Mucosa of rectum (tissue), 2 donors: ENCODE data around the gene DST.

Experiments
- H3K27ac ChIP-seq, 2 donors: one replicate each; pipeline ENCODE4 v1.7.0; 2013; ENCODE audit warnings: inconsistent platforms in 2 of 2, low read depth in 2 of 2, low read length in 2 of 2
- H3K27me3 ChIP-seq, 2 donors: one replicate each; pipeline ENCODE4 v1.7.0; 2013; ENCODE audit warnings: low read length in 2 of 2; ENCODE audit not compliant: control insufficient read depth in 2 of 2, insufficient read depth in 2 of 2
- H3K36me3 ChIP-seq, 2 donors: one replicate each; pipeline ENCODE4 v1.7.0; 2013; ENCODE audit warnings: low read length in 2 of 2; ENCODE audit not compliant: control insufficient read depth in 2 of 2, insufficient read depth in 2 of 2
- H3K4me1 ChIP-seq, 2 donors: one replicate each; pipeline ENCODE4 v1.7.0; 2013; ENCODE audit warnings: low read length in 2 of 2, mild to moderate bottlenecking in 1 of 2; ENCODE audit not compliant: control insufficient read depth in 2 of 2, insufficient read depth in 2 of 2
- H3K4me3 ChIP-seq, 2 donors: one replicate each; pipeline ENCODE4 v1.7.0; 2013; ENCODE audit warnings: low read length in 2 of 2
- H3K9ac ChIP-seq, 2 donors: one replicate each; pipeline ENCODE4 v1.7.0; 2013; ENCODE audit warnings: low read length in 2 of 2, low read depth in 1 of 2, mild to moderate bottlenecking in 1 of 2
- H3K9me3 ChIP-seq, 2 donors: one replicate each; pipeline ENCODE4 v1.7.0; 2013; ENCODE audit warnings: low read length in 2 of 2; ENCODE audit not compliant: control insufficient read depth in 2 of 2
- donor health status: healthy.
- donor health status: Normal muscosa, but diverticular disease.

Gene DST

DNA sequence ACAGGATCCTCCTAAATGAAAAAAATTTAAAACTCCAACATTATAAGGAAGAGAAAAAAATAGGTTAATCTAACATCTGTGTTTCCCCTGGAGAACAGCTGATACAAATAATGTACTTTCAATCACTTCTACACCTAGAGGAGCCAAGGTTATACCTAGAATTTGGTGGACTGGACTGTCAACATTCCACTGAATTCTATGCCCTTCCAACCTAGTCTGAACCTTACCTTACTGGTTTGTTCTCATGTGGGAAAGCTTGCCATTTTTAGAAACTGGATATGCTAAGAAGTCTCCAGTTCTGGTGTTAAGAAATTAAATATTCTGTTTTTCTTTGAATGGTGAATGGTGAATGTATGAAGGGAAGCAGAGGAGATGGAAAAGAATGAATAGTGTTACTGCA is 162.4 kb downstream of the DST start:
- Histone ChIP-seq H3K9ac (no peak overlapping the region), H3K4me3 (no peak overlapping the region), H3K4me1 (peaks cover 0 to 3% of the 10 kb centered on the region in 2 donors), H3K27ac (no peak overlapping the region), H3K36me3 (peaks cover 13 to 37% of the 10 kb centered on the region in 2 donors), H3K27me3 (no peaks in the 10 kb centered on the region), H3K9me3 (no peaks in the 10 kb centered on the region)

DNA sequence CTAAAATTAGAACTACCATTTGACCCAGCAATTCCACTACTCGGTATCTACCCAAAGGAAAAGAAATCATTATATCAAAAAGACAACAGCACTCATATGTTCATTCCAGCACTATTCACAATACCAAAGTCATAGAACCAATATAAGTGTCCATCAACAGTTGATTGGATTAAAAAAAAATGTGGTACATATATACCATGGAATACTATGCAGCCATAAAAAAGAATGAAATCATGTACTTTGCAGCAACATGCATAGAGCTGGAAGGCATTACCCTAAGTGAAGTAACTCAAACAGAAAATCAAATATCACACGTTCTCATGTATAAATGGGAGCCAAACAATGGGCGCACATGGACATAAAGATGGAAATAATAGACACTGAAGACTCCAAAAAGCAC is 163.3 kb downstream of the DST start:
- peaks cover 0 to 3% of the 10 kb centered on the region in 2 donors for H3K4me1 ChIP-seq
- no peak overlapping the region for H3K27ac ChIP-seq
- H3K4me3 ChIP-seq = no peak overlapping the region
- H3K36me3 ChIP-seq = peaks cover 13 to 35% of the 10 kb centered on the region in 2 donors
- no peaks in the 10 kb centered on the region for H3K9me3 ChIP-seq
- H3K9ac ChIP-seq = no peak overlapping the region
- no peaks in the 10 kb centered on the region for H3K27me3 ChIP-seq

DNA sequence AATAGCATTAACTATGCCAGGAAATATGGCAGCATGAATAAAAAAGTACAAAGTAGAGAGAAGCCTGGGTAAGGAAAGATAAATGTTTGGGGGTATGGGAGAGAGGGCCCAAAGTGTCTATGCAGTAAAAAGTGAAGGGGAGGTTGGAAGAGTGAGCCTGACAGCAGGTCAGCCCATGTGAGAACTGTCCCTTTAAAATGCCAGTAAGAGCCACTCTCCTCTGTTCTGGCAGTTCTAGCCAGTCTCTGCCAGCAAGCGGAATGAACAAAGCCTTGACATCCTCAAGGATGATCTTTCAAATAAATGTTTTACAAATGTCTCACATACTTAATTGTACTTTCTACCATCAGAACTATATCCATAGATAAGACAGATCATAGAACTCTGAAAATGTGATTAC is 164.5 kb downstream of the DST start:
- Histone ChIP-seq H3K9ac (no peak overlapping the region), H3K36me3 (peaks cover 13 to 40% of the 10 kb centered on the region in 2 donors), H3K4me1 (peaks cover 0 to 3% of the 10 kb centered on the region in 2 donors), H3K9me3 (no peaks in the 10 kb centered on the region), H3K4me3 (no peak overlapping the region), H3K27ac (no peak overlapping the region), H3K27me3 (no peaks in the 10 kb centered on the region)

DNA sequence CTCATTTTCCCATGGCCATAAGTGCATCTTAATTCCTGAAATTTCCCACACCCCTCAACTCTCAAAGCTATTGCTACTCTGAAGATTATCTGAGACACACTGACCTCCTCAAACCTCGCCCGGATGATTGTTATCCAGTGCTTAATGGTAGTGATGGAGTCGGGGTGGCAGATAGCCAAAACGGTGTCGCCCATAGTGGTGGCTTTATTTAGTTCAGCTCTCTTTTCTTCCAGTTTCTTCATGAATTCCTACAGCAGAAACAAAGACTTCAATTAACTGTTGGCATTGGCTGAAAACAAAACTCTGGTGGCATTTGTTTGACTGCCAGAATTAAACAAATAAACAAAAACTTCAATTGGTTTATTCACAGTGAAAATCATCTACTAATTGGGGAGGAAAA is 165.4 kb downstream of the DST start:
- no peaks in the 10 kb centered on the region for H3K27me3 ChIP-seq
- no peak overlapping the region for H3K9ac ChIP-seq
- H3K4me3 ChIP-seq = no peak overlapping the region
- H3K27ac ChIP-seq = no peak overlapping the region
- peaks cover 0 to under 1% of the 10 kb centered on the region in 2 donors for H3K4me1 ChIP-seq
- H3K36me3 ChIP-seq = peaks cover 20 to 42% of the 10 kb centered on the region in 2 donors
- no peaks in the 10 kb centered on the region for H3K9me3 ChIP-seq

DNA sequence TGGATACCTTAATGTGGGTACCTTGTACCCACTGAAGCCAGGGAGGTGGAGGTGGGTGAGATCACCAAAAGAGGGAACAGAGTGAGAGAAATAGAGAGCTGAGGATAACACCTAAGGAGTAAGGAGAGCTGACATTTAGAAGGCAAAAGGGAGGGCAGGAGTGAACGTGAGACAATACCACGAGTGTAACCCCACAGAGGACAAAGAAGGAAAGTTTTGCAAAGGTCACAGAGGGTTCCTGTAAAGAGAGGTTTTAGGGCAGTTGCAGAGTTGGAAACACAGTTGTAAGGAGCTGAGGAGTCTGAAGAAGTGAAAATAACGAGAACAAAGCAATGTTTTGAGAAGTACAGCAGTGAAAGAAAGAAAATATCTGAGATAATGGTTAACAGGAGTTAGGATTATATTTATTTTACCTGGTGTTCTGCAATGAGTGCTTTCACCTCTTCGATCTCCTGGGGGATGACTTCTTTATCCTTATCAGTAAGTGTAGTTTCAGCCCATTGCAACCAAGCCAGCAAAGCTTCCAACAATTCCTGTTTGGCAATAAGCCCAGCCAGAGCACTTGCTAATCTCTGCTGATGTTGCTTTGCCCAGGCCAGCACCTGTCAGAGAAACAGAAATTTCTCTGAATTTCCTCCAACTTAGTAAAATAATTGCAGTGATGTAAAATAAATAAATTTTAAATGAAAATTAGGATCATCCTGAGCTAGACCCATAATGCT is 166.8 kb downstream of the DST start:
- H3K4me1 ChIP-seq = no peaks in the 10 kb centered on the region
- no peak overlapping the region for H3K27ac ChIP-seq
- H3K9ac ChIP-seq = no peak overlapping the region
- no peaks in the 10 kb centered on the region for H3K9me3 ChIP-seq
- H3K4me3 ChIP-seq = no peak overlapping the region
- no peaks in the 10 kb centered on the region for H3K27me3 ChIP-seq
- H3K36me3 ChIP-seq = peaks cover 22 to 41% of the 10 kb centered on the region in 2 donors

DNA sequence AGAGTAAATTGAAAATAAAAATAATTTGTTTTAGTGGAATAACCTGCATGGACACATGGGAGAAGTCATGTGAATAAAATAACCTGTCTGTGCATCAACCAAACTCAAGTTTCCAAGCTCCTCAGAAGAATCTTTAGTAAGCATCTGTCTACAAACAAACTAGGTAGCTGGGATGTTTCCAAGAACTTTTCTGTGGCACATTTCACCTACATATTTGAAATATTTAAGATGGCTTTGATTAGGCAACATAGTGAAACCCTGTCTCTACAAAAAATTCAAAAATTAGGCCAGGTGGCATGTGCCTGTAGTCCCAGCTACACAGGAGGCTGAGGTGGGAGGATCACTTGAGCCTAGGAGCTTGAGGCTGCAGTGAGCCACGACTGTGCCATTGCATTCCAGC is 168.2 kb downstream of the DST start:
- H3K9me3 ChIP-seq = no peaks in the 10 kb centered on the region
- no peak overlapping the region for H3K9ac ChIP-seq
- H3K36me3 ChIP-seq = peaks cover 27 to 44% of the 10 kb centered on the region in 2 donors
- no peaks in the 10 kb centered on the region for H3K27me3 ChIP-seq
- no peaks in the 10 kb centered on the region for H3K4me1 ChIP-seq
- H3K27ac ChIP-seq = no peak overlapping the region
- H3K4me3 ChIP-seq = no peak overlapping the region

DNA sequence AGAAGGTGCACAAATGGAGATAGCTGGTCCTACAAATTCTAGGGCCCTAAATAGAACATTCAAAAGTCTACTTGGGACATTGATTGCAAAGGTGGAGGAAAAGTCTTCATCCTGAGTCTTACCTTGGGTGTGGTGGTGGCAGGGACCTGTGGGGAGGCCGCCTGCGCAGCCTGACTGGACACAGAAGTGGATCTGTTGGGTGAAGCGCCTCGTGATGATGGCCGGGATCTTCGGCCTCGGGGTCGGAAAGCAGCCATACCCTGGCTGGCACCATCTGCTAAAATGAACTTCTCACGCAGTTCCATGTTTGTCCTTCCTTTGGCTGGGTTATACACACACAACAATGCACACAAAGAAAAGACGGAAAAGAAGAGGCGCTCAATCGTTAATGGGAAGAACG is 179.2 kb downstream of the DST start:
- Histone ChIP-seq H3K4me3 (no peak overlapping the region), H3K9me3 (no peaks in the 10 kb centered on the region), H3K27me3 (no peaks in the 10 kb centered on the region), H3K4me1 (no peaks in the 10 kb centered on the region), H3K27ac (no peak overlapping the region), H3K36me3 (peaks cover 50 to 64% of the 10 kb centered on the region in 2 donors), H3K9ac (no peak overlapping the region)

DNA sequence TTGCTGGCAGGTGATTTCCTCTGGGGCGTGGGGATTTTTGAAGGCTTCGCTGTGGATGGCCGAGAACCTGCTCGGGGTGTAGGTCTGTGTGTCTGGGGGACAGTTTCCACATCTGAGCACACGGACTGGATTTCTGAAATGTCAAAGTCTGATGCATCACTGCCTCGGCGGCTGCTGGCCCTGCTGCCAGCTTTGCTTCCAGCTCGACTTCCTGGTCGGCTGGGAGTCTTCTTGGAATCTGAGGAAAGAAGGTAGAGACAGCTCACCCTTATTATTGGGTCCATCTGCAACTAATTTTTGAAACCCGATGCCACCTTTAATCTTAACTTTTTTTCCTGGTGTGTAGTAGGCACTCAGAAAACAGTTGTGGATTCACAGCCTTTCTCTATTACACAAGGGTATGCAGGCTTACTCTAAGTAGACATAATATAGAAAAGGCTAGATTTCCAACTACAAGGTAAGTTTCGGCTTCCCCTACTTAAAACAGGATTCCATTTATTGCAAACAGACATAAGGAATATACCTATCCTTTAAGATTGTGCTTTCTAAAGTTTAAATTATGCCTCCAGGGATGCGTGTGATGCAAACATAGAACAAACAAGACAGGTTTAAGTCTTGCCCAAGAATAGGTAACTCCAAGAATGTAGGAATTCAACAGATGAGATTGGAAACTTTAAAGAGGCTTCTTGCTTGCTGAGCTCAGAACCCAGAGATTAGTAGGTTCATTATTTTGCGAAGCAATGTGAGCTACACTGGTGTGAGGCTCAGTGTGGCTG is 183.5 kb downstream of the DST start:
- peaks cover 44 to 57% of the 10 kb centered on the region in 2 donors for H3K36me3 ChIP-seq
- H3K9ac ChIP-seq = no peak overlapping the region
- no peaks in the 10 kb centered on the region for H3K9me3 ChIP-seq
- H3K4me3 ChIP-seq = no peak overlapping the region
- no peak overlapping the region for H3K27ac ChIP-seq
- H3K27me3 ChIP-seq = no peaks in the 10 kb centered on the region
- H3K4me1 ChIP-seq = no peaks in the 10 kb centered on the region

DNA sequence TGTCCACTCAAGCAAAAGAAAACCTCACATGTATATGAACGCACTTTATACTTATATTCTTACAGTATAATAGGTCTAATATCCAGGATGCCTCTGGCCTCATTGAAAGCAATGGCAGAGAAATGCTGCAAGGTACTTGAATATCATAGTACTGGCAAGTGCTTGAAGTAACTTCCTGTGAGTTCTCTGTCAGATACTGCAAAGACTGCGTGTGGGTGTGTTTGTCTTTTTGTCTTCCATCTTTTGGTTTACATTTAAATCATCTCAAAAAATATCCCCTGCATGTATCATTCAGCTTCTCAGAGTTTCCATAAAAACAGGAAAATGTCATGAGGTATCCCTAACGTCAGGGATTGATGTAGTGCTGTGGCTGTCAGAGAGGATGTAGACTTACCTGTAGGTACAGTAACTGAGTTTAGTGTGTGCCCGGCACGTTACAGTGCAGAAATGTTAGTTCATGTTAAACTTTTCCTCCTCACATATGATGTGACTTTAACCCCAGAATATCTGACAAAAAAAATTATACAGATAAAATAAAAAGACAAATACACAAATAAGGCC is 184.3 kb downstream of the DST start:
- Histone ChIP-seq H3K36me3 (peaks cover 36 to 50% of the 10 kb centered on the region in 2 donors), H3K9ac (no peak overlapping the region), H3K27ac (no peak overlapping the region)

DNA sequence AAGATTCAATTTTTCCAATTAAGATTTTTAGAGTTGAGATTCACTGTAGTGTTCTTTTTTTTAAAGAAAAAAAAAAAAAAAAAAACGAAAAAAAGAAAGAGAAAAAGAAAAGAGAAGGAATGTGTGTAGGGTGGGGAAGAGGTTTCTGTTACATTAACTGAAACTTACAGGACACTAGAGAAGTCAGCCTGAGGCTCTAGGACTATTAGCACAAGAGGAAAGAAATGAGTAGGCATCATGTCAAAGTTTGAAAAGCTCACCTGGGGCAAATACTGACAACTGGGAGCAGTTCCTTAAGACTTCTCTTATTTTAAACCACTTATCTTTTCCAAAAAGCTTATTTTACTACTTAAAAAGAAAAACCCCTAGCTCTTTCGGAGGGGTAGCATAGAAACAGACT is 185.9 kb downstream of the DST start:
- Histone ChIP-seq H3K36me3 (peaks cover 24 to 39% of the 10 kb centered on the region in 2 donors), H3K4me3 (no peak overlapping the region), H3K27me3 (no peaks in the 10 kb centered on the region), H3K27ac (no peak overlapping the region), H3K9ac (no peak overlapping the region), H3K9me3 (no peaks in the 10 kb centered on the region), H3K4me1 (no peaks in the 10 kb centered on the region)

More for the DNA sequence above, 184.3 kb downstream of the DST start:
- H3K27me3 ChIP-seq = no peaks in the 10 kb centered on the region
- H3K9me3 ChIP-seq = no peaks in the 10 kb centered on the region
- H3K4me1 ChIP-seq = no peaks in the 10 kb centered on the region
- no peak overlapping the region for H3K4me3 ChIP-seq
